Breast epithelium (tissue), 4 donors: Measurements from ENCODE around the gene USP32. TPM values are rescaled to one million over a fixed set of nuclear protein-coding genes. Genes with fewer than 3 reads are reported as not detected.

Experiments
- DNase-seq, 2 donors: peaks; one replicate each; pipeline ENCODE4 v3.0.0-alpha.2; 2019; ENCODE audit warnings: low spot score in 2 of 2
- H3K27ac ChIP-seq, 2 donors: fragments of 200-600 bp; sonication (generic) in 1 of 2; one replicate each; pipeline ENCODE4 v1.5.1; 2016 to 2019; ENCODE audit warnings: mild to moderate bottlenecking in 1 of 2
- H3K27me3 ChIP-seq, 2 donors: fragments of 200-600 bp; sonication (generic) in 1 of 2; one replicate each; pipeline versions ENCODE4 v1.5.1 to v1.6.0; 2017 to 2019; ENCODE audit warnings: control low read depth in 1 of 2, mild to moderate bottlenecking in 1 of 2
- H3K36me3 ChIP-seq: fragments of 200-600 bp; one replicate; pipeline ENCODE4 v1.5.1; 2019
- H3K4me1 ChIP-seq, 2 donors: fragments of 200-600 bp; sonication (generic); one replicate each; pipeline ENCODE4 v1.5.1; 2016 to 2019; ENCODE audit warnings: control low read depth in 1 of 2
- H3K4me3 ChIP-seq, 3 donors: fragments of 200-600 bp; sonication (generic); 1 replicate in 2 of 3; 2 replicates in 1 of 3; pipeline ENCODE4 v1.5.1; 2016 to 2019; ENCODE audit warnings: mild to moderate bottlenecking in 3 of 3, moderate library complexity in 2 of 3
- H3K9me3 ChIP-seq, 2 donors: fragments of 200-600 bp; sonication (generic) in 1 of 2; one replicate each; pipeline ENCODE4 v1.5.1; 2016 to 2019; ENCODE audit warnings: control low read depth in 1 of 2
- CTCF ChIP-seq, 3 donors: fragments of 450-650 bp; IDR thresholded peaks; one replicate each; pipeline ENCODE4 v1.5.1; 2016 to 2017; ENCODE audit warnings: antibody characterized with exemption in 3 of 3, mild to moderate bottlenecking in 3 of 3, moderate library complexity in 3 of 3
- POLR2A ChIP-seq: fragments of 450-650 bp; IDR thresholded peaks from one replicate; pipeline ENCODE4 v1.6.1; 2016; ENCODE audit warnings: antibody characterized with exemption, mild to moderate bottlenecking, moderate library complexity
- POLR2AphosphoS5 ChIP-seq, 3 donors: sonication (generic); formaldehyde crosslinking; IDR thresholded peaks; one replicate each; pipeline ENCODE4 v1.6.1; 2017; ENCODE audit warnings: antibody characterized with exemption in 3 of 3
- intact Hi-C: fragments of 100-400 bp; cut with DNase I; formaldehyde crosslinking; loops from one replicate; pipeline ENCODE4 v1.15.1; 2023; ENCODE audit warnings: low total_unique reads
- total RNA-seq, 3 donors: library from RNA; depleted of rRNA; stranded (reverse); fragments of >200 nt; gene quantifications; one replicate each; pipeline ENCODE4 v1.1.0, GENCODE V29; 2016

The USP32 gene
- total RNA-seq, 3 donors from 2014 or later, result 66.2 to 95.1 (median 69.1) TPM

GRCh38 chr17:60369727-60370126, 22.2 kb downstream of the USP32 start:
- no peak overlapping the region for H3K27ac ChIP-seq
- no peaks in the 10 kb centered on the region for H3K4me1 ChIP-seq
- H3K4me3 ChIP-seq, result no peak overlapping the region
- no peak for DNase-seq
- intact Hi-C loops, result no loop called here
- TF ChIP-seq POLR2AphosphoS5 (IDR thresholded peaks at IDR 0.05) (no peak), POLR2A (no peak), CTCF (IDR thresholded peaks at IDR 0.05) (no peak)
- H3K27me3 ChIP-seq, result no peaks in the 10 kb centered on the region
- H3K9me3 ChIP-seq, result no peaks in the 10 kb centered on the region
- H3K36me3 ChIP-seq, result no peaks in the 10 kb centered on the region

GRCh38 chr17:60363700-60364405, 28.1 kb downstream of the USP32 start:
- no peaks in the 10 kb centered on the region for H3K4me1 ChIP-seq
- no peaks in the 10 kb centered on the region for H3K9me3 ChIP-seq
- H3K27me3 ChIP-seq, result no peaks in the 10 kb centered on the region
- no peak overlapping the region for H3K27ac ChIP-seq
- H3K36me3 ChIP-seq, result no peaks in the 10 kb centered on the region
- intact Hi-C loops, result no loop called here
- no peak overlapping the region for H3K4me3 ChIP-seq
- TF ChIP-seq POLR2AphosphoS5 (IDR thresholded peaks at IDR 0.05) (no peak), CTCF (IDR thresholded peaks at IDR 0.05) (no peak), POLR2A (no peak)
- DNase-seq, result no peak

DNA sequence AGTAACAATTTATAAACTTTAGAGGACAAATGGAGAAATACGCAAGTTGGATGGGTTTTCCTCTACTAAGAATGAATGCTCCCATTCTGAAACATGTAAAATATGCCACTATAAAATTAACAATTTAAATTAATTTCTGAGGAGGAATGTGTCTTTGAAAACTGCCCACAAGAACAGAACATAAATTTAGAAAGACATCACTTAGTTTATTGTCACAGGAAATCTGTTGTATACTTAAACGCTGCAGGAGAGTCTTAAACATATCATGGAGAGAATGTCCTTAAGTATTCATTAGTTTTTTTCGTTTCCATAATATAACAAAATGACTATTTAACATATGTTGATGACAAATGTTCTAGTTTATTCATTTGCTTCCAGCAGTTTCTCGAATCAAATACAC, 29.6 kb downstream of the USP32 start:
- Histone ChIP-seq H3K9me3 (no peaks in the 10 kb centered on the region), H3K4me3 (no peak overlapping the region), H3K36me3 (no peaks in the 10 kb centered on the region), H3K27ac (no peak overlapping the region), H3K27me3 (no peaks in the 10 kb centered on the region), H3K4me1 (no peaks in the 10 kb centered on the region)
- intact Hi-C loops, result no loop called here
- DNase-seq, result no peak
- TF ChIP-seq POLR2AphosphoS5 (IDR thresholded peaks at IDR 0.05) (no peak), POLR2A (no peak), CTCF (IDR thresholded peaks at IDR 0.05) (no peak)

DNA sequence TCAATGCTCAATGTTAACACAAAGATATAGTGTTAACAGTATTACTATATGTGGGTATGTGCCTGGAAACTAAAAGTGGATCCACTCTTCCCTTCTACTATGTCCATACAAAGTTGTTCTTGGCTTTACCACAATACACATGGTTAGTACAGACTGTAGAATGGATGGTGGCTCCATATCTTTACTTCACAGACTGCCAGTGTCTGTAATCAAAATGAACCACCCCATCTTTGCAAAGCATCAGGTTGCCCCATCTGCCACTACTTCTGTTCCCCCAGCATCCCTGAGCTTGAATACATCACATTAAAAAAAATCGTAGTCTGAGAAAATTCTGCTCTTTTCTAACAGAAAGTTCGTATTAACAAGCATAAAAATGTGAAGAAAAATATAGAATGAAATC, 30.0 kb downstream of the USP32 start:
- intact Hi-C loops, result no loop called here

More for the DNA sequence above, 30.0 kb downstream of the USP32 start:
- Histone ChIP-seq H3K4me3 (no peak overlapping the region), H3K36me3 (no peaks in the 10 kb centered on the region), H3K27ac (no peak overlapping the region), H3K4me1 (no peaks in the 10 kb centered on the region), H3K27me3 (no peaks in the 10 kb centered on the region), H3K9me3 (no peaks in the 10 kb centered on the region)
- no peak for DNase-seq
- TF ChIP-seq POLR2AphosphoS5 (IDR thresholded peaks at IDR 0.05) (no peak), POLR2A (no peak), CTCF (IDR thresholded peaks at IDR 0.05) (no peak)
